GM19025 (cell line): ENCODE data around the gene KRTAP5-1.

Experiments
- ATAC-seq: cut with Tn5 transposase; IDR thresholded peaks from one replicate; pipeline ENCODE4 v1.9.1; 2021; ENCODE audit warnings: mild to moderate bottlenecking, low read depth, moderate library complexity; ENCODE audit not compliant: unreplicated experiment

The KRTAP5-1 gene

DNA sequence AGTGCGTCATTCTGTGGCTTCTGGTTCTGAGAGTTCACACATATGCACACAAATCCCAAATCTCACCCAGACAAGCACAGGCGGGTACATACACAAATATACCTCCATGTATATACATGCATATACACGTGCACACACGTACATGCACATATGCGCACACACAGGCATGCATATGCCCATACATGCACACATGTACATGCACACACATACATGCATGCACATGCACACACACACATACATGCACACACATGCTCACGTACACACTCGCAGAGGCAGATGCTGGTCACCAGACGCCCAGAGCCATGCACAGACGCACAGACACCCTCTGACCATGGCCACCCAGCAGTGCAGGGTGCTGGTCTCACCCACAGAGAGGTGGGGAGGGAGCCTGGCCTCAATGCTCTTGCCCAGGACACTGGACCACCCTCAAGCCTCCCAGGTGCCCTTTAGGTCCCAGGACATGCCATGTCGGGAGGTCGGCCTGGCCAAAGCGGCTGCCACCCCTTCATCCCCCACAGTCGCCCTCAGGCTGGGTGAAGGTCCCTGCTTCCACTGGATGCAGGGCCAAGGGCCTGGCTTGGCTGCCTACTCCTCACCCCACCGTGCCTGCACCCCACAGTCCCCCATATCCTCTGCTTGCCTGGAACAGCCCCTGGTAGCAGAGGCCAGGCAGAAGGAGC, 22.5 kb downstream of the KRTAP5-1 start:
- no peak for ATAC-seq

DNA sequence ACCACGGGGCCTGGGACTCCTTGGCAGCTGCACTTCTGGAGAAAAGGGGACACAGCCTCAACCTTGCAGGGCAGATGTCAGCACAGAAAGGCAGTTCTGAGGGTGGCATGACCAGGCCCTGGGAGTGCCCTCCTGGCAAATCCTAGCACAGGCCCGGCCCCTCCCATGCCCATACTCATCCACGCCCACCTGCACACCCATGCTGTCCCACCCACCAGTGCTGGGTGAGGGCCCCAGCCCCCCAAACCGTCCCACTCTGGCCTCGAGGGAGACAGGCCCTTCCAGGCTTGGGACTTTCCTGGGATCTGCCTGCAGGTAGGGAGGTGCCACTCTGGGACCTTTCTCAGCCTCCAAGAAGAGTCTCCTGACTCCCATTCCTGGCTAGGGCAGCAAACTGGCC, 23.1 kb downstream of the KRTAP5-1 start:
- no peak for ATAC-seq

- ATAC-seq = no peak
Observed at GRCh38 chr11:1561266-1561665, 23.8 kb downstream of the KRTAP5-1 start.

DNA sequence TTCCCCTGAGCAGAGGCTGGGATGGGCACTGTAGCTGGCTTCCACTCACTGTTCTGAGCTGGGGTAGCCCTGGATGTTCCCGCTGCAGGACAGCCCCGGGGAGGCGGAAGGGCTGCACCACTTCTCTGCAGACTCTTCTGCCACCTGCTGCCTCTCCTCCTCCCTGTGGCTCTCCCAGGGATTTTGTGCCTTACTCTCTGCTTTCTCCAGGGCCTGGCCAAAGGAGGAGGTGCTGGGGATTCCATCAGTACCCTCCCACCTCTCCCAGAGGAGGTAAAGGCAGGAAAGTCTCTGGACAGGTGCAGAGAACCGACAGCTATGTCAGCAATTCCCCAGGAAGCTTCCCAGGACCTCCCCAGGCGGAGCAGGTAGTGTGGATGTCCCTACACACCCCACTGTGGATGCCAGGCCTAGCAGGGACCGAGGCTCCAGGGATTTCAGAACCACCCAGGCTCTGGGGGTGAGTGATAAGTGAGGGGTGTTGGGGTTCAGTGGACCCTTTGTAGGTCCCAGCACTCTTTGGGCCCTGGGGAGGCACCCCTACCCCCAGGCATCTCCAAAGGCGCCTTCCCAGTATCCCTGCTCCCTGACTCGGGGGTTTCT, 24.3 kb downstream of the KRTAP5-1 start:
- ATAC-seq = no peak

GRCh38 chr11:1560002-1560648, 25.0 kb downstream of the KRTAP5-1 start:
- ATAC-seq = no peak

DNA sequence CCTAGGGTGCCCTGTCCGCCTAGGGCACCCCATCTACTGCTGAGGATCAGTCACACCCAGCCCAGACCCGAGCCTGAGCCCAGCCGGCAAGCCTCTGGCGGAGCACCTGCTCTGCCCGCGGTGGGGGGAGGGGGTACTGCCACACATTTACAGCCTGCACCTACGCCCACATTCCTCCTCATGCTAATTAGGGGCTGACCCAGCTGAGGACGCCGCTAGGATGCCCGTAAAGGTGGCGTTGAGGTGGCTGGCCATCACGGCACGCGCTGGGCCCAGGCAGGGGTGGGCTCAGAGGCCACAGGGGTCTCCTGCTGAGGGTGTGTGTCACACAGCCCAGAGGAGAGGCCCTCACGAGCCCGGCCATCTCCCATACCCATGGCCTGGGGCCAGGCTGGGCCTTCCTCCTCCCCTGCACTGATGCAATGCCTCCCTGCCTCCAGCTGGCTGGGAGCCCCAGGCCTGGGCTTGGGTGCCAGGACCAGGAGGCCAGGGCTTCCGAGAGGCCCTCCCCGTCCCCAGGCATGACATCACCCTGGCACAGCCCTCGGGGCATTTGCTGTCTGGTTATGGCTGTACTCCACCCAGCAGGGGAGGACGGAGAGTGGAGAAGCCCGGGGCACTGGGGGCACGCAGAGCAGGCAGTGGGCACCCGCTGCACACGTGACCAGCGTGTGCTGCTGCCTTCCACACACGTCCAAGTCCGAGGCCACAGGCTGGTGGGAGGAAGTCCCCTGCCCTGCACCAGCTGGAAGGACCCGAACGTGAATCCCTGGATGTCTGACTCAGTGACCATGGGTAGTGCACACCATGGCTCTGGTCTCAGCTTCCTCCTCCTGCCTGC, 25.8 kb downstream of the KRTAP5-1 start:
- no peak for ATAC-seq

GRCh38 chr11:1558775-1559110, 26.3 kb downstream of the KRTAP5-1 start:
- no peak for ATAC-seq

DNA sequence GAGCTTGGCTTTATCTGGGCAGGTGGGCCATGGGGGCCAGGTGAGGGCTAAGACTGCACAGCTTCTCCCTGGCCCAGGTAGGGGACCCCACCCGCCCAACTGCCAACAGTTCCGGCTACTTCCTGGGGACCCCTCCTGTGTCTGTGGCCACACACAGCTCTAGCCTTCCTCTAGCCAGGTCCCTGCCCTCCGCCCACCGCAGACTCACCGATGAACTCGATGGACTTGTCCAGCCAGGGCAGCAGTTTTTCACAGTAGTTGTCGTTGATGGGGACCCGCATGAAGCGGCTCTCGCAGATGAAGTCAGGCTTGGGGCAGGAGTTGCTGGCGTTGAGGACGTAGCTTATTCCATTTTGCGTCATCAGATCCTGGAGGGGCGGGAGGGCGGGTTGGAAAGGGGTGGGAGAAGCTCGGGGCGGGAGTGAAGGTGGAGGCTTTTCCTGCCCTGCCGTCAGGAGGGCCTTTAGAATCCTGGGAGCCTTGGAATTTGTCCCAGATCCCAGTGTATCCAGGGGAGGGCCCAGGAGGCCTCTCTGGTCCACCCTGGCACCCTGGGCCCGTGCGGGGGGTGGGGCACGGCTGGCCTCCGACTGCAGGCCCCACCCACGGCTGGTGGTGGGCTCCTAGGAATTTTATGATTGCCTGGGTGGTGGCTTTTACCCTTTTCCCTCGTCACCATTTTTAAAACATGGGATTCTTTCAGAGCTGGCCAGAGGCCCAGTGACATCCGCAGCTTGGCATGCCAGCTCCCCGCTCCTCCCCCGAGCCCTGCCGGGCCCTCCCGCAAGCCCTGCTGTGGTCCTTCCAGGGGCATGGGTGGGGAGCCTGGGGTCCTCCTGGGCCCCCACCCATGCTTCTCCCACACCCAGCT, 26.9 kb downstream of the KRTAP5-1 start:
- ATAC-seq = no peak

GRCh38 chr11:1557051-1557884, 27.8 kb downstream of the KRTAP5-1 start:
- ATAC-seq = no peak

DNA sequence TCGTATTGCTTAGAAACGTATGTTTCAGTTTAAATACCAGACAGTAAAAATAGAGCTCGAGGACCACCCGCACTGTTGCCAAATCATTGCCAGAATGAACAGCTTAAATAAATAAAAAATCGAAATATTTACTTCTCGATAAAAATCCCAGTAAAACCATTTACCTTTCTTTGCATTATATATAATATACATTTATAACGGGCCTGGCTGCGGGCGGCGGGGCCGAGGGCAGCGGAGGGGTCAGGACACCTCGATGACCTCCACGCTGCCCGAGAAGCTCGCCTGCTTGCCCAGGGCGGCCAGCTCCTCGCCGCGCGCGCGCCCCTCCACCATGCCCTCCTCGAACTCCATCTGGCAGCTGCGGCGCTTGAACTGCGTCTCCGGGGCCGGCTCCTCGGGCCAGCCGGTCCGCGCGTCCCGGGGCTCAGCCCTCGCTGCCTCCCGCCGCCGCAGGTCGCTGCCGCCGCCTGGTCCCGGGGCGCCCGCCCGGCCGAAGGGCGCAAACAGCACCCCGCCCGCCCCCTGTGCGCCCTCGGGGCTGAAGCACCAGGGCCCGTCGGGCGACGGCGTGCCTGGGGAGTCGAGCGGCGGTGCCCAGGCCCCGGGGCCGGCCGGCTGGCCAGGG, 28.7 kb downstream of the KRTAP5-1 start:
- no peak for ATAC-seq

DNA sequence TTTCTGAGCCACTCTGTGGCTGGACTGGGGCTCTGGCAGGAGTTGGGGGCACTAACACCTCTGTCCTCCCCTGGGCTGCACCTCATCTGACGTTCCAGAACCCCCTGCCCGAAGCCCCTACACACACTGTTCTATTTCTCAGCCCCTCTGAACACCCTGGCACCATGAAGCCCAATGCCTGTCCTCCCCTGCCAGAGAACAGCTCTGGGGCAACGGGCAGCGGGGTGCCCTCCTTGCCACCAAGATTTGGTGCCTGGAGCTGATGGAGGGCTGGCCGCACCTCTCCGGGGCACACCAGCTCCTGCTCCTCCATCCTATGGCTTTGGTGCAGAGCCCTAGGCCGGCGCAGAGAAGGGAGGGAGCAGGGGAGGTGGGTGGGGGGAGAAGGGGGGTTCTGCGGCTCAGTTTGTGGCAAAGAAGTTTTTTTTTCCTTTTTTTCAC, 29.4 kb downstream of the KRTAP5-1 start:
- ATAC-seq = no peak

- ATAC-seq = no peak
Observed at GRCh38 chr11:1554981-1555712, 29.9 kb downstream of the KRTAP5-1 start.

GRCh38 chr11:1553808-1554594, 31.1 kb downstream of the KRTAP5-1 start:
- ATAC-seq = no peak

- no peak for ATAC-seq
Observed at GRCh38 chr11:1549338-1550330, 35.4 kb downstream of the KRTAP5-1 start.

DNA sequence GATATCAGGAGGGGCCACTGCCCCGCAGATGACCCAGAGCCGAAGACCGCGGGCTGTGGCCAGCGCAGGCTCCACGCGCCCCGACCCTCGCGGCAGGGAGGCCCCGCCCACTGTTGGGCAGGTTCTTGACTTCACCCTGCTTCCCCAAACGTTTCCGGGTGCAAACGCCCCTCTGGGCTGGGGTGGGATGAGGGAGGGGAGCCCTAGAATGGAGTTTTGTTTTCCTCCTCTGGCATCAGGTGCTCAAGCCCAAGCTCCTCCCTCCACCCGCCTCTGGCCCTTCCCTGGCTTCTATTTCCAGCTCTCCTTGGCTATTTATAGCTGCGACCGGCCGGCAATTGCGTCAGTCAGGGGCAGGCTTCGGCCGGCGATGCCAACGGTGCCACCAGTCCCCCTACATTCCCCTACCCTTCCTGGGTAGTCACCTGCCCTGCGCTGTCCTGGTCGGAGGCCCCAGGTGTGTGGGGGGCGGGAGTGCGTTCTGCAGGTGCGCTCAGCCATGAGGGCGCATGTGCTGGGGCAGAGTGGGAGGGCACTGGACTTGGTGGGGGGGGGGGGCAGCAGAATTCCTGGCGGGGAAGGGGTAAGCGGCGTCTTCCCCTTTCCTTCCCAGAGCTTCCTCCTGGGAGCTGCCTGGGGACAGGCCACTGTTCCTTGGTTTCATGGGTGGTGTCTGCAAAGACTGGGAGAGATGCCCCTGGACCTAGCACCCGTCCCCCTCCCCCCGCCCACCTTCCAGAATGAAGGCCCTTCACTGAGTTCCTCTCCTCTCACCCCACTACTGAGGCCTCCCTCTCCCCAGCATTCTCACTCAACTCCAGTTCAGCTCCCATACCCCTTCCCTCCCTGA, 36.6 kb downstream of the KRTAP5-1 start:
- no peak for ATAC-seq
